Fibroblast of mammary gland (primary cell): ENCODE measurements around the gene STARD3.
"Not testable (repeated sequence)": the region's sequence is repeated elsewhere in the genome, so short reads cannot be mapped to it uniquely, and the experiment has no call there.

Experiments
- DNase-seq: peaks from one replicate; pipeline ENCODE4 v3.0.0-alpha.2; 2010; ENCODE audit warnings: low read depth
- H3K4me3 ChIP-seq: 2 replicates; pipeline ENCODE4 v1.5.1; 2011; ENCODE audit warnings: low read depth, mild to moderate bottlenecking, low read length, moderate library complexity; ENCODE audit not compliant: control insufficient read depth
- CTCF ChIP-seq: conservative IDR thresholded peaks from 2 replicates; pipeline ENCODE4 v1.5.1; 2011; ENCODE audit warnings: low read depth, low read length, inconsistent platforms; ENCODE audit not compliant: control insufficient read depth, insufficient read depth

The STARD3 gene

DNA sequence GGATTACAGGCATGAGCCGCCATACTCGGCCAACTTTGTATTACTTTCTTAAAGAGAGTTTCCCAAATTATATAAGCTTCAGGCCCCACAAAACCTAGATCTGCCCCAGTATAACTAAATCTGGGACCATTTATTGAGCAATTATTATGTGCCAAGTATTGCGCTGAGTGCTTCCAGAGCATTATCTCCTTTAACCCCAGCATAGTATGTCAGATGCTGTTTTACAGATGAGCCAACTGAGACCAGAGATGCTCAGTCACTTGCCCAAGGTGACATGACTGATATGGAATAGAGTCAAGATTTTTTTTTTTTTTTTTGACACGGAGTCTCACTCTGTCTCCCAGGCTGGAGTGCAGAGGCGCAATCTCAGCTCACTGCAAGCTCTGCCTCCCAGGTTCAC is 61.0 kb downstream of the STARD3 start:
- no peak overlapping the region for H3K4me3 ChIP-seq
- no peak for DNase-seq
- TF ChIP-seq CTCF: no peak

DNA sequence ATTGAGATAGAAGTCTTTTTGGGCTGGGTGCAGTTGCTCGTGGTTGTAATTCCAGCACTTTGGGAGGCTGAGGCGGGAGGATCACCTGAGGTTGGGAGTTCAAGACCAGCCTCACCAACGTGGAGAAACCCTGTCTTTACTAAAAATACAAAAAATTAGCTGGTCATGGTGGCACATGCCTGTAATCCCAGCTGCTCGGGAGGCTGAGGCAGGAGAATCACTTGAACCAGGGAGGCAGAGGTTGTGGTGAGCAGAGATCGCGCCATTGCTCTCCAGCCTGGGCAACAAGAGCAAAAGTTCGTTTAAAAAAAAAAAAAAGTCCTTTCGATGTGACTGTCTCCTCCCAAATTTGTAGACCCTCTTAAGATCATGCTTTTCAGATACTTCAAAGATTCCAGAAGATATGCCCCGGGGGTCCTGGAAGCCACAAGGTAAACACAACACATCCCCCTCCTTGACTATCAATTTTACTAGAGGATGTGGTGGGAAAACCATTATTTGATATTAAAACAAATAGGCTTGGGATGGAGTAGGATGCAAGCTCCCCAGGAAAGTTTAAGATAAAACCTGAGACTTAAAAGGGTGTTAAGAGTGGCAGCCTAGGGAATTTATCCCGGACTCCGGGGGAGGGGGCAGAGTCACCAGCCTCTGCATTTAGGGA is 62.3 kb downstream of the STARD3 start:
- not testable (repeated sequence) for DNase-seq
- H3K4me3 ChIP-seq: peak overlapping the region; percentile 66

DNA sequence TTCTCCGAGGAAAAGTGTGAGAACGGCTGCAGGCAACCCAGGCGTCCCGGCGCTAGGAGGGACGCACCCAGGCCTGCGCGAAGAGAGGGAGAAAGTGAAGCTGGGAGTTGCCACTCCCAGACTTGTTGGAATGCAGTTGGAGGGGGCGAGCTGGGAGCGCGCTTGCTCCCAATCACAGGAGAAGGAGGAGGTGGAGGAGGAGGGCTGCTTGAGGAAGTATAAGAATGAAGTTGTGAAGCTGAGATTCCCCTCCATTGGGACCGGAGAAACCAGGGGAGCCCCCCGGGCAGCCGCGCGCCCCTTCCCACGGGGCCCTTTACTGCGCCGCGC is 62.8 kb downstream of the STARD3 start, which contains the start of gene ERBB2:
Gene ERBB2, plus strand, starts transcription at position 247 of the 330 bp plus-strand sequence. CDS start 175 bp downstream, outside the sequence.
- H3K4me3 ChIP-seq: peak within 1 kb of the TSS; percentile 66
- DNase-seq: peak; percentile 71
- TF ChIP-seq CTCF: no peak

GRCh38 chr17:39700148-39700987 is 63.4 kb downstream of the STARD3 start:
- H3K4me3 ChIP-seq: peak overlapping the region; percentile 66
- DNase-seq: no peak
- TF ChIP-seq CTCF: no peak

- no peak for TF ChIP-seq CTCF
- DNase-seq: no peak
- peak overlapping the region; percentile 66 for H3K4me3 ChIP-seq
Measured at GRCh38 chr17:39701012-39701783, 64.3 kb downstream of the STARD3 start.

GRCh38 chr17:39701784-39702422 is 65.0 kb downstream of the STARD3 start:
- no peak overlapping the region for H3K4me3 ChIP-seq
- no peak for DNase-seq
- no peak for TF ChIP-seq CTCF
